Uterus (tissue), 4 donors: ENCODE data around the gene FILIP1. TPM values are rescaled to one million over a fixed set of nuclear protein-coding genes. Genes with fewer than 3 reads are reported as not detected.

ENCODE experiments used
- DNase-seq, 2 donors: peaks; one replicate each; pipeline ENCODE4 v3.0.0-alpha.2; 2019 to 2020
- H3K27ac ChIP-seq, 2 donors: fragments of 200-600 bp; sonication (generic); 1 replicate in 1 of 2; 2 replicates in 1 of 2; pipeline ENCODE4 v1.5.1; 2016 to 2018
- H3K27me3 ChIP-seq, 2 donors: fragments of 200-600 bp; sonication (generic); one replicate each; pipeline ENCODE4 v1.5.1; 2018 to 2019; ENCODE audit warnings: control low read depth in 1 of 2
- H3K36me3 ChIP-seq, 2 donors: fragments of 200-600 bp; sonication (generic); one replicate each; pipeline ENCODE4 v1.5.1; 2019; ENCODE audit warnings: control low read depth in 1 of 2
- H3K4me1 ChIP-seq, 2 donors: fragments of 200-600 bp; sonication (generic); one replicate each; pipeline ENCODE4 v1.5.1; 2018 to 2019; ENCODE audit warnings: control low read depth in 1 of 2
- H3K4me3 ChIP-seq, 2 donors: fragments of 200-600 bp; sonication (generic); 1 replicate in 1 of 2; 2 replicates in 1 of 2; pipeline ENCODE4 v1.5.1; 2018 to 2019; ENCODE audit warnings: mild to moderate bottlenecking in 1 of 2
- H3K9me3 ChIP-seq, 2 donors: fragments of 200-600 bp; sonication (generic); one replicate each; pipeline ENCODE4 v1.5.1; 2019; ENCODE audit warnings: control low read depth in 1 of 2
- CTCF ChIP-seq, 4 experiments: fragments of 200-600 bp in 2 of 4; fragments of 450-650 bp in 2 of 4; sonication (generic) in 2 of 4; IDR thresholded peaks; one replicate each; pipeline ENCODE4 v1.5.1; 2016 to 2019; ENCODE audit warnings: antibody characterized with exemption in 4 of 4, mild to moderate bottlenecking in 2 of 4, moderate library complexity in 1 of 4
- POLR2A ChIP-seq, 2 donors: fragments of 450-650 bp; IDR thresholded peaks; one replicate each; pipeline ENCODE4 v1.6.1; 2016; ENCODE audit warnings: antibody characterized with exemption in 2 of 2, mild to moderate bottlenecking in 1 of 2, moderate library complexity in 1 of 2
- intact Hi-C: fragments of 100-400 bp; cut with DNase I; formaldehyde crosslinking; loops from one replicate; pipeline ENCODE4 v1.15.1; 2023; ENCODE audit warnings: low total_unique reads
- total RNA-seq, 4 donors: library from RNA; depleted of rRNA in 3 of 4; stranded (reverse); fragments of >200 nt in 3 of 4; gene quantifications; one replicate each; pipeline versions ENCODE4 v1.1.0 to v1.2.4, GENCODE V29; 2014 to 2023
- donor health status: DM: yes; HTN: yes; CAD: no.

FILIP1 gene
- total RNA-seq, 4 donors from 2014 or later: 4.7 to 23.1 (median 12.5) TPM

- H3K4me1 ChIP-seq: no peaks in the 10 kb centered on the region
- TF ChIP-seq CTCF (IDR thresholded peaks at IDR 0.05) (peak; percentile 36 to 57 (median 52)), POLR2A (IDR thresholded peaks at IDR 0.05) (no peak)
- no peak overlapping the region for H3K4me3 ChIP-seq
- H3K27me3 ChIP-seq: no peaks in the 10 kb centered on the region
- H3K27ac ChIP-seq: peak overlapping the region in 1 of 2 donors; percentile 16
- H3K36me3 ChIP-seq: no peaks in the 10 kb centered on the region
- peak in 1 of 2 donors; percentile 47 for DNase-seq
- intact Hi-C loops: no loop called here
- no peaks in the 10 kb centered on the region for H3K9me3 ChIP-seq
These were observed 125.3 kb downstream of the FILIP1 start for GRCh38 chr6:75368151-75368779.

GRCh38 chr6:75363304-75363703 is 130.3 kb downstream of the FILIP1 start:
- H3K4me1 ChIP-seq: no peaks in the 10 kb centered on the region
- intact Hi-C loops: no loop called here
- no peak for DNase-seq
- H3K9me3 ChIP-seq: no peaks in the 10 kb centered on the region
- H3K27me3 ChIP-seq: no peaks in the 10 kb centered on the region
- H3K36me3 ChIP-seq: no peaks in the 10 kb centered on the region
- H3K4me3 ChIP-seq: no peak overlapping the region
- H3K27ac ChIP-seq: no peak overlapping the region
- no peak for TF ChIP-seq CTCF (IDR thresholded peaks at IDR 0.05)
- TF ChIP-seq POLR2A (IDR thresholded peaks at IDR 0.05): no peak

- TF ChIP-seq POLR2A (IDR thresholded peaks at IDR 0.05) (no peak), CTCF (IDR thresholded peaks at IDR 0.05) (no peak)
- no peaks in the 10 kb centered on the region for H3K36me3 ChIP-seq
- no peak overlapping the region for H3K27ac ChIP-seq
- H3K4me3 ChIP-seq: no peak overlapping the region
- intact Hi-C loops: no loop called here
- H3K9me3 ChIP-seq: no peaks in the 10 kb centered on the region
- H3K27me3 ChIP-seq: no peaks in the 10 kb centered on the region
- H3K4me1 ChIP-seq: no peaks in the 10 kb centered on the region
- DNase-seq: no peak
These were observed 140.0 kb downstream of the FILIP1 start for GRCh38 chr6:75353644-75354043.

GRCh38 chr6:75351570-75351969 is 142.0 kb downstream of the FILIP1 start:
- H3K9me3 ChIP-seq: no peaks in the 10 kb centered on the region
- H3K27me3 ChIP-seq: no peaks in the 10 kb centered on the region
- no peak for TF ChIP-seq CTCF (IDR thresholded peaks at IDR 0.05)
- TF ChIP-seq POLR2A (IDR thresholded peaks at IDR 0.05): no peak
- no peak overlapping the region for H3K27ac ChIP-seq
- intact Hi-C loops: no loop called here
- no peaks in the 10 kb centered on the region for H3K4me1 ChIP-seq
- H3K4me3 ChIP-seq: no peak overlapping the region
- no peaks in the 10 kb centered on the region for H3K36me3 ChIP-seq
- no peak for DNase-seq

- no peak overlapping the region for H3K4me3 ChIP-seq
- DNase-seq: no peak
- H3K36me3 ChIP-seq: no peaks in the 10 kb centered on the region
- peak overlapping the region; percentile 68 to 79 for H3K27ac ChIP-seq
- intact Hi-C loops: no loop called here
- no peaks in the 10 kb centered on the region for H3K27me3 ChIP-seq
- TF ChIP-seq CTCF (IDR thresholded peaks at IDR 0.05) (no peak), POLR2A (IDR thresholded peaks at IDR 0.05) (no peak)
- H3K4me1 ChIP-seq: no peaks in the 10 kb centered on the region
- H3K9me3 ChIP-seq: no peaks in the 10 kb centered on the region
These were observed 142.8 kb downstream of the FILIP1 start for GRCh38 chr6:75350808-75351207.
